Activated gamma-delta T cell (primary cell): ENCODE measurements around the gene FOXS1.
"Not testable (repeated sequence)": the region's sequence is repeated elsewhere in the genome, so short reads cannot be mapped to it uniquely, and the experiment has no call there.

Source experiments
- DNase-seq: peaks from one replicate; lab custom pipeline; 2025; lab: John Stamatoyannopoulos, UW

The FOXS1 gene

GRCh38 chr20:31840906-31841816 is 4.2 kb downstream of the FOXS1 start:
- DNase-seq: no peak

- no peak for DNase-seq
Observed at GRCh38 chr20:31839782-31840487, 5.5 kb downstream of the FOXS1 start.

GRCh38 chr20:31838646-31839292 is 6.6 kb downstream of the FOXS1 start:
- no peak for DNase-seq

GRCh38 chr20:31837896-31838397 is 7.5 kb downstream of the FOXS1 start:
- DNase-seq: no peak

- no peak for DNase-seq
Observed at GRCh38 chr20:31836853-31837608, 8.4 kb downstream of the FOXS1 start.

GRCh38 chr20:31835977-31836852 is 9.2 kb downstream of the FOXS1 start:
- no peak for DNase-seq

GRCh38 chr20:31835554-31835953 is 9.8 kb downstream of the FOXS1 start:
- DNase-seq: no peak

GRCh38 chr20:31833931-31834521 is 11.4 kb downstream of the FOXS1 start:
- DNase-seq: no peak

- no peak for DNase-seq
Observed at GRCh38 chr20:31833130-31833930, 12.1 kb downstream of the FOXS1 start.

GRCh38 chr20:31831771-31832306 is 13.6 kb downstream of the FOXS1 start:
- no peak for DNase-seq

- DNase-seq: no peak
Observed at GRCh38 chr20:31831211-31831610, 14.2 kb downstream of the FOXS1 start.

GRCh38 chr20:31830406-31830981 is 14.9 kb downstream of the FOXS1 start:
- DNase-seq: no peak

- DNase-seq: no peak
Observed at GRCh38 chr20:31829731-31830130, 15.7 kb downstream of the FOXS1 start.

GRCh38 chr20:31828016-31828415 is 17.4 kb downstream of the FOXS1 start:
- not testable (repeated sequence) for DNase-seq

GRCh38 chr20:31827059-31827458 is 18.3 kb downstream of the FOXS1 start:
- no peak for DNase-seq

- DNase-seq: no peak
Observed at GRCh38 chr20:31826074-31826473, 19.3 kb downstream of the FOXS1 start.

GRCh38 chr20:31824554-31825313 is 20.7 kb downstream of the FOXS1 start:
- DNase-seq: no peak

GRCh38 chr20:31824125-31824485 is 21.3 kb downstream of the FOXS1 start:
- no peak for DNase-seq
